A549 treated with CpdA at 1 μM for 4 hours (cell line): ENCODE measurements around the gene DNAH11. TPM values are rescaled to one million over a fixed set of nuclear protein-coding genes. Genes with fewer than 3 reads are reported as not detected.

ENCODE experiments used
- total RNA-seq: library from RNA; stranded (reverse); fragments of 200-300 nt; extraction: Qiagen RNA extraction; gene quantifications from 5 replicates; pipeline ENCODE4 v1.2.3, GENCODE V29; 2022; ENCODE audit warnings: low read depth

The DNAH11 gene, protein sequence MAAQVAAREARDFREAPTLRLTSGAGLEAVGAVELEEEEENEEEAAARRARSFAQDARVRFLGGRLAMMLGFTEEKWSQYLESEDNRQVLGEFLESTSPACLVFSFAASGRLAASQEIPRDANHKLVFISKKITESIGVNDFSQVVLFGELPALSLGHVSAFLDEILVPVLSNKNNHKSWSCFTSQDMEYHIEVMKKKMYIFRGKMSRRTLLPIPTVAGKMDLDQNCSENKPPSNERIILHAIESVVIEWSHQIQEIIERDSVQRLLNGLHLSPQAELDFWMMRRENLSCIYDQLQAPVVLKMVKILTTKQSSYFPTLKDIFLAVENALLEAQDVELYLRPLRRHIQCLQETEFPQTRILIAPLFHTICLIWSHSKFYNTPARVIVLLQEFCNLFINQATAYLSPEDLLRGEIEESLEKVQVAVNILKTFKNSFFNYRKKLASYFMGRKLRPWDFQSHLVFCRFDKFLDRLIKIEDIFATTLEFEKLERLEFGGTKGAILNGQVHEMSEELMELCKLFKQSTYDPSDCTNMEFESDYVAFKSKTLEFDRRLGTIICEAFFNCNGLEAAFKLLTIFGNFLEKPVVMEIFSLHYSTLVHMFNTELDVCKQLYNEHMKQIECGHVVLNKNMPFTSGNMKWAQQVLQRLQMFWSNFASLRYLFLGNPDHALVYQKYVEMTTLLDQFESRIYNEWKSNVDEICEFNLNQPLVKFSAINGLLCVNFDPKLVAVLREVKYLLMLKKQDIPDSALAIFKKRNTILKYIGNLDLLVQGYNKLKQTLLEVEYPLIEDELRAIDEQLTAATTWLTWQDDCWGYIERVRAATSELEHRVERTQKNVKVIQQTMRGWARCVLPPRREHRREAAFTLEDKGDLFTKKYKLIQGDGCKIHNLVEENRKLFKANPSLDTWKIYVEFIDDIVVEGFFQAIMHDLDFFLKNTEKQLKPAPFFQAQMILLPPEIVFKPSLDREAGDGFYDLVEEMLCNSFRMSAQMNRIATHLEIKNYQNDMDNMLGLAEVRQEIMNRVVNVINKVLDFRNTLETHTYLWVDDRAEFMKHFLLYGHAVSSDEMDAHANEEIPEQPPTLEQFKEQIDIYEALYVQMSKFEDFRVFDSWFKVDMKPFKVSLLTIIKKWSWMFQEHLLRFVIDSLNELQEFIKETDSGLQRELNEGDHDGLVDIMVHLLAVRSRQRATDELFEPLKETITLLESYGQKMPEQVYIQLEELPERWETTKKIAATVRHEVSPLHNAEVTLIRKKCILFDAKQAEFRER (N-terminal part only)
- total RNA-seq, result 0.05 to 0.20 TPM (median 0.10 TPM) in 5 replicates

DNA sequence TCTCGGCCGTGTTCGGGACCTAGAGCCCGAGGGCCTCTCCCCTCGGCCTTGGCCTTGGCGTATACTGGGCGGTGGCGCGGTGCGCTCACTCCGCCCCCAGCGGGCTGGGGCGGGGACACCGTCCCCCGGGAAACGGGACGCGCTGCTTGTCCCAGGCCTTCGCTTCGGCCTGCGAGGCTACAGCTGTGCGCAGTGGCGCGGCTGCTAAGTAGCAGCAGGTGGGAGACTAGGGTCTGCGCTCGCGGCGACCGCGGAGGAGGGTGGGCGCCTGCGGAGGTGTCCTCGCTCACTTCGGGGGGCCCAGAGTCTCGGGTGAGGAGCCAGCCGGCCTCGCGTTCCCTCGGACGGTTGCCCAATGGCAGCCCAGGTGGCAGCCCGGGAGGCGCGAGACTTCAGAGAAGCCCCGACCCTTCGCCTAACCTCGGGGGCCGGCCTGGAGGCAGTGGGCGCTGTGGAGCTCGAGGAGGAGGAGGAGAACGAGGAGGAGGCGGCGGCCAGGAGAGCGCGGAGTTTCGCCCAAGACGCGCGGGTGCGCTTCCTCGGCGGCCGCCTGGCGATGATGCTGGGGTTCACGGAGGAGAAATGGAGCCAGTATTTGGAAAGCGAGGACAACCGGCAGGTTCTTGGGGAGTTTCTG is at the start of gene DNAH11:
Gene DNAH11 (plus strand): TSS at position 149 of the 637 bp plus-strand sequence. CDS start 207 bp downstream, at position 356.

DNA sequence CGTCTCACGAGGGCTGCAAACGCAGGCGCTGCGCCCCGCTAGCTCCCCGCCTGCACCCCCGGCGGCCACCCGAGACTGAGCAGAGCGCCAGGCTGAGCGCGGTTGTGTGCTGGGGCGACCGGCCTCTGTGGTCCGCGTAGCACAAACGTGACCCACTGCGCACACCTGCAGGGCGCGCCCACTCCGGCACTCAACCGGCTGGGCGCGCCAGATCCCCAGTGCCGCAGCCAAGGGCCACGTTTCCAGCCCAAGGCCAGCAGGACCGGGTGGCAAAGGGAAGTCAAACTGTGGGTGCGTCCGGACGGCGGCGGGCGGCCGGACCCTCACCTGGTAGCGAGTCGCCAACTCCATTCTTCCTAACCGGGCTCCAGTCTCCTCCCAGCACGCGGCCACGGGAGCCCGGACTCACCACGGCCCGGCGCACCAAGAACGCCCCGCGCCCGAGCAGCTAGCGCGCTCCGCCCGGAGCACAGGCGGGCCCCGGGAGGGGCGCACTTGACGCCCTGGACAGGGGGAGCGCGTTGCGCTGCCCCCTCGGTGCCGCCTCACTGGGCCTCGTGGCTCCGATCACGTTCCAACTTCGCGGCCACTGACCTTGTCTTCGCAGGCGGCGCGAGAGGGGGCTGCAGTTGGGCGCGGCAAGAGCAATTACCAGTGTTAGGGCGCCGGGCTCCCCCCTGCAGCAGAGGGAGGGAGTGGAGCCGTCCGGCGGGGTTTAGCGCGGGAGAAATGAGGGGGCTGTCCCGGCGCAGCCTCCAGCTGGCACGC is 402.8 kb downstream of the DNAH11 start, which contains the start of gene CDCA7L:
Gene CDCA7L (minus strand): TSS at position 446 of the 768 bp plus-strand sequence. CDS start 95 bp downstream, at position 351.

Other genes with a start within 250 kb of the DNAH11 start
- 1.1 to 1.2 TPM (median 1.2 TPM) in 5 replicates for gene SP4, start 115.0 kb upstream of the DNAH11 start, total RNA-seq